HG03139 (cell line): Measurements from ENCODE around the gene ADAM15.
A peak's percentile ranks its signal among the peaks of the same experiment; 100 is the strongest.

Experiments
- ATAC-seq: cut with Tn5 transposase; IDR thresholded peaks from one replicate; pipeline ENCODE4 v1.9.1; 2021; ENCODE audit not compliant: unreplicated experiment

ADAM15 gene

GRCh38 chr1:155049651-155050559 is 1.2 kb upstream of the ADAM15 start:
- ATAC-seq, result no peak

- no peak for ATAC-seq
These were observed 243 bp downstream of the ADAM15 start for GRCh38 chr1:155051342-155051776.

- no peak for ATAC-seq
These were observed 772 bp downstream of the ADAM15 start for GRCh38 chr1:155051777-155052398.

GRCh38 chr1:155052439-155053395 is 1.6 kb downstream of the ADAM15 start:
- no peak for ATAC-seq

- no peak for ATAC-seq
These were observed 2.5 kb downstream of the ADAM15 start for GRCh38 chr1:155053531-155054105.

GRCh38 chr1:155057104-155057503 is 6.0 kb downstream of the ADAM15 start:
- ATAC-seq, result no peak

GRCh38 chr1:155057788-155058211 is 6.7 kb downstream of the ADAM15 start:
- no peak for ATAC-seq

- no peak for ATAC-seq
These were observed 9.6 kb downstream of the ADAM15 start for GRCh38 chr1:155060736-155061135.

GRCh38 chr1:155061381-155062150 is 10.4 kb downstream of the ADAM15 start:
- peak; percentile 55 for ATAC-seq

GRCh38 chr1:155062151-155062686 is 11.1 kb downstream of the ADAM15 start:
- no peak for ATAC-seq

GRCh38 chr1:155062702-155063411 is 11.7 kb downstream of the ADAM15 start:
- ATAC-seq, result peak; percentile 5

GRCh38 chr1:155063550-155064110 is 12.5 kb downstream of the ADAM15 start, which contains the start of gene EFNA4:
EFNA4 (plus strand) TSS chr1:155063740; CDS start chr1:155063824, 84 bp downstream.
- peak; percentile 47 for ATAC-seq

GRCh38 chr1:155064111-155064831 is 13.2 kb downstream of the ADAM15 start:
- ATAC-seq, result no peak

GRCh38 chr1:155064832-155065429 is 13.8 kb downstream of the ADAM15 start:
- no peak for ATAC-seq

- ATAC-seq, result no peak
These were observed 15.7 kb downstream of the ADAM15 start for GRCh38 chr1:155066777-155067176.

- no peak for ATAC-seq
These were observed 17.5 kb downstream of the ADAM15 start for GRCh38 chr1:155068599-155068998.

- ATAC-seq, result no peak
These were observed 18.5 kb downstream of the ADAM15 start for GRCh38 chr1:155069551-155070157.
